OCI-LY3 (cell line): ENCODE measurements around the gene RPH3AL.

Experiments
- CTCF ChIP-seq: fragments of 200-600, 300-600 bp; sonication (generic); IDR thresholded peaks from 2 replicates; pipeline ENCODE4 v1.5.1; 2014; ENCODE audit warnings: antibody characterized with exemption, low read length, low read depth
- EZH2phosphoT487 ChIP-seq: fragments of 200-600 bp; shearing (Covaris generic); IDR thresholded peaks from 2 replicates; pipeline ENCODE4 v1.6.1; 2018; ENCODE audit warnings: antibody characterized with exemption, mixed run types, low read depth

GRCh38 chr17:296379-296778, 56.2 kb downstream of the RPH3AL start:
- no peak for TF ChIP-seq CTCF
- no peak for TF ChIP-seq EZH2phosphoT487
